DMS53 (cell line): ENCODE results near the gene SYNPO.

Source experiments
- DNase-seq: peaks from one replicate; lab custom pipeline; 2025; lab: John Stamatoyannopoulos, UW

SYNPO gene

DNA sequence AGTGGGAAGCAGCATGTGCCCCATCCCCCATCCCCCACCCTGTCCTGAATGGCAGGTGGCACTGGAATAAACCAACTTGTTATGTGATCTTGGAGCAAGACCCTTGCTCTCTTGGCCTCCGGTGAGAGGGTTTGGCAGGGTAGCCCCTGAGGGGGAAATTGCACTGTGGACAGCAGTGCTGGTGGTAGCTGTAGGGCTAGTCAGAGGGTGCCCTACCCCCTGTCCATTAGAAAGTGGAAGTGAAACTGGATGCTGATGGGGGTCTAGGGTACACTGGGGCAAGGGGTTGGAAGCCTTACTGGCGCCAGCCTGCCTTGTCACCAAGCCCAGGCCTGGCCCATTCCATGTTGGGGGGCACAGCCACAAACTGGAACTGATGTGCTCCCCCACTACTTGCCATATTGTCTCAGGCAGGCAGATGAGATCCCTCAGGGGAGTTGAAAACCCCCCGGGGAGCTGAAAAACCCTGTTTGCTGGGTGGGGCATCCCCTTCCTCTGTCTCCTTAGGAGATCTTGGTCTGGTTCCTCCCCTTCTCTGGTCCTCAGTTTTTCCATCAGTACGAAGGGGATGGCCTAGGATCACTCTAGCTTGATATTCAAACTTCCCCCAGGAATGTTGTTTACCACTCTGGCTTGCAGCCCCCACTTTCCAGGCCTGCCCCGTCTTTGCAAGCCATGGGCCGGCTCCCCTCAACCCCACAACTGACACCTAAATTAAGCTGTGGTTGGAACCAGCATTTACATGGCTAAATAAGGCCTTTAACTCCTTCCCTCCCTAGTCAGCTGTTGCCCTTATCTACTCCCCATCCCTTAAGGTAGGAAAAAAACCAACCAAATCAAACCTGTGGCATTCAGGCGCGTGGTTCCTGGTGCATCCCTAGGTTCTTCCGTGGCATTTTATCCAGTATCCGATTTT, 14.4 kb upstream of the SYNPO start:
- no peak for DNase-seq

- no peak for DNase-seq
Measured at GRCh38 chr5:150626853-150627276, 13.6 kb upstream of the SYNPO start.

DNA sequence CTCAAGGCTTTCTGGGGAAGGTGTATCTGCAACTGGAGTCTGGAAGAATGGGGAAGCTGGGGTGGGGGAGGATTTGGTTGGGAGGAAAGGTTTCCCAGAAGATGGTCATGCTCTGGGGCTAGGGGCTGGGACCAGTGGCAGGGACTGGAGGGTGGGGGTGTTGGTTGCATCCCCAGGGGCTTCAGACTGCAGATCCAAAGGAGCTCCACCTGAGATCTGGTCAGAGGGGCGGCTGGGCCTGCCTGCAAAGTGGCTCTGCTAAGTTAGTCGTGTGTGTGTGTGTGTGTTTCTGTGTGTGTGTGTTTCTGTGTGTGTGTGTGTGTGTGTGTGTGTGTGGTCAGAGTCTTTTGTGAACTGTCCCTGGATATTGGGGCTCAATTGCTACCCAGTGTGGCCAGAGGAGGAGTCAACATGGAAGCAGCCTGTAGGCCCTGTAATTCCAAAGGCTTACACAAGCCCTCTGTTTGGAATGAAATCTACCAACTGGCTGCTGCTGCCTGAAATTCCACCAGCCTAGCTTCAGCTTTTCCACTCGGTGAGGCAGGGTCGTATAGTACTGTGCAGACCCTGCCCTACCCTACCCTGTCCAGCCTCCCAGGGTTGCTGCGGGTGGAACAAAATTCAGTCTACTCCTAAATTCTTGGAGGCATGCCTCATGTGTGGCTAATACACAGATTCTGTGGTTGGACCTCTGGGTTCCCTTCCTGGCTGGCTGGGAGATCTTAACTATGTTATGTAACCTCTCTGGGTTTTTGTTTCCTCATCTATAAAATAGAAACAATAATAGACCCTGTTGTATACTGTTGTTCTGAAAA, 12.5 kb upstream of the SYNPO start:
- no peak for DNase-seq

DNA sequence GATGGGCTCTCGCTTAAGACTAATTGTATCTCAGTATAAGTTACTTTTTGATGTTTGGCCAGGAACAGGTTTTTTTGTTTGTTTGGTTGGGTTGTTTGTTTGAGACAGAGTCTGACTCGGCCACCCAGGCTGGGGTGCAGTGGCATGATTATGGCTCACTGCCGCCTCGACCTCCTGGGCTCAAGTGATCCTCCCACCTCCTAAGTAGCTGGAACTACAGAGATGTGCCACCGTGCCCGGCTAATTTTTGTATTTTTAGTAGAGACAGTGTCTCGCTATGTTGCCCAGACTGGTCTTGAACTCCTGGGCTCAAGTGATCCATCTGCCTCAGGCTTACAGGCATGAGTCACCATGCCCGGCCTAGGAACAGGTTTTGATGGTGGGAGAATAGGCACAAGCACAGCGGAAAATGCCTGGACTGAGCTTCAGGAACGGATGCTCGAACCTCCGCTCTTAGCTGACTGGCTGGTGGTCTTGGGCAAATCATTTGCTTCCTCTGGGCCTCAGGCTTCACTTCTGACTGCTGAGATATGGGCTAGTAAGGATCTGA, 11.4 kb upstream of the SYNPO start:
- DNase-seq, result peak; percentile 19

DNA sequence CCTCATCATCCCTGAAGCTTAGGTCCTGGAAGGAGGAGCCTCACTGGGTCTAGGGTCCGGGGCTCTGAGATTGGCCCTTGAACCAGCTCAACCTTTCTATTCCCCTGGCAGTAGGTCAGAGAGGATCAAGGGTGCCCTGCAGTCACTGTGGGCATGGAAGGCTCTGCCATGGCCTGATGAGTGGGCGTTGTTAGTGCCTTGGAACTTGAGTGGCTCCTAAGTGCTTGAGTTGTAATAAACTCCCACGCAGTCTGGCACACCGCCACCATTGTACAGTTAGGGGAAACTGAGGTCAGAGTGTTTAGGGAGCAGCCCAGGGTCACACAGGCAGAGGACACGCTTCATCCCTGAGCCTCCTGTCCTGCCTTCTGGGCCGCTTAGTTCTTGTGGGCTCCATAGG, 10.4 kb upstream of the SYNPO start:
- no peak for DNase-seq

GRCh38 chr5:150630461-150631325, 9.8 kb upstream of the SYNPO start:
- no peak for DNase-seq

DNA sequence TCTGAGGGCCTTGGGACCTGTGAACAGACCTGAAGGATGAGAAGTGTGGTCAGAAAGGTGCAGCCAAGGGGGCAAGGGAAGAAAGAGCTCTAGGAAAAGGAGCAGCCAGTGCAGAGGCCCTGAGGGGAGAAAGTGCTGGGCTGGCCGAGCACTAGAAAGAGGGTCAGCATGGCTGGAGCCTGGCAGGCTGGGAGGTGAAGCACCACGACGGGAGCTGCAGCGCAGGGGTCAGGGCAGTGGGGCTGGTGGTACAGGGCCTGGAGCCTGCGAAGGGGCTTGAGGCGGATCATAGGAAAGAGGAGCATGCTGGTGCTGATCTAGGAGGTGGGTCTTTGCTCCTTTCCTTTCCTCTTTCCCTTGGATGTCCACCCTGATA, 9.1 kb upstream of the SYNPO start:
- DNase-seq, result no peak

DNA sequence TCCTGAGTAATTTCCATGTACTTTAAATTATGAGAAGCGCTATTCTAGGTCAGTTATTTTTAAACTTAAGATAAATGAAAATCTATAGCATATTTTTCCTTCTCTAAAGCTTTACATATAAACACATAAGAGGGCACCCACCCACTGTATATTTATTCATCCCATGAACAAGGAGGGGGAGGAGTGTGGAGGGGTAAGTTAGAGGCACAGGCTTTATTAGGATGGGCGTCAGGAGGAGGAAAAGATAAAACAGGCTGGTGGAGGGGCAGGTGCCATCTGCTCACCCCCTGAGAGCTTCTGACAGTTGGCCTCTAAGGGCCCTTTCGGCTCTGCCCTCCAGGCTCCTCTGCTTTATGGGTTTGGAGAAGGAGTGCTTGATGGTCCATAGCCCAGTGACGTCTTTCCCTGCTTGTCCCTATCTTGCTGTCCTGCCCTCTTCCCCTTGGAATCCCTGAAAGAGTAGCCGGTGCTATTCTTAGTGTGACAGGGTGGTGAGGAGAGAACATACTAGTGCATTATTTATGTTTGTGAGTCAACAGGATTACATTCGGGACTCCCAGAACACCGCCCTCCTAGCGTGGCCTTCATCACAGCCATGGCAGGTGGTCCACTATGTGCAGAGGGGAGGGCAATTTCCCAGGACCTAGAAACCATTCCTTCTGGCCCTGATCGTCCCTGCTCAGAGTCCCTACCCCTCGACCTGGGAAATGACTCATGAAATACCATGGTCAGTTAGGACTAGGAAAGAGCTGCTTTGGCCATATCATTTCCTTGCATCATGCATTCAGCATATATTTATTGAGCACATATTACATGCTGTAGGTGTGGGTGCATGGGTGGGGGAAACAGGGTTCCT, 7.9 kb upstream of the SYNPO start:
- DNase-seq, result no peak

DNA sequence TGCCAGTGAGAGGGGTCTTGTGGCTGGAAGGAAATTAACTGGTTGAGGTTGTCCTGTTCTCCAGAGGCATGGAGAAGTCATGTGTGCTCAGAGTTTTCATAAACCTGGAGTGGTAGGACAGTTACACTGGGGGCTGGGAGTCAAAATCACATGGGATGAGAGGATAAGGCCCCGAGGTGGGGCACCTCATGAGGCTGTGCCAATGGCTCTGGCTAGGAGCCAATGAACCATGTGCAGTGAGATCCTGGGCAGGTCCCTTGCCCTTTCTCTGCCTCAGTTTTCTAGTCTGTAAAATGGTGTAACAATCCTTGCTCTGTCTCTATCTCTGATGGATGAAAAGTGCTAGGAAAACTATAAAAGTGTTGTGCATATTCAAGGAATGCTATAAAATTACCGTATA, 7.0 kb upstream of the SYNPO start:
- no peak for DNase-seq

DNA sequence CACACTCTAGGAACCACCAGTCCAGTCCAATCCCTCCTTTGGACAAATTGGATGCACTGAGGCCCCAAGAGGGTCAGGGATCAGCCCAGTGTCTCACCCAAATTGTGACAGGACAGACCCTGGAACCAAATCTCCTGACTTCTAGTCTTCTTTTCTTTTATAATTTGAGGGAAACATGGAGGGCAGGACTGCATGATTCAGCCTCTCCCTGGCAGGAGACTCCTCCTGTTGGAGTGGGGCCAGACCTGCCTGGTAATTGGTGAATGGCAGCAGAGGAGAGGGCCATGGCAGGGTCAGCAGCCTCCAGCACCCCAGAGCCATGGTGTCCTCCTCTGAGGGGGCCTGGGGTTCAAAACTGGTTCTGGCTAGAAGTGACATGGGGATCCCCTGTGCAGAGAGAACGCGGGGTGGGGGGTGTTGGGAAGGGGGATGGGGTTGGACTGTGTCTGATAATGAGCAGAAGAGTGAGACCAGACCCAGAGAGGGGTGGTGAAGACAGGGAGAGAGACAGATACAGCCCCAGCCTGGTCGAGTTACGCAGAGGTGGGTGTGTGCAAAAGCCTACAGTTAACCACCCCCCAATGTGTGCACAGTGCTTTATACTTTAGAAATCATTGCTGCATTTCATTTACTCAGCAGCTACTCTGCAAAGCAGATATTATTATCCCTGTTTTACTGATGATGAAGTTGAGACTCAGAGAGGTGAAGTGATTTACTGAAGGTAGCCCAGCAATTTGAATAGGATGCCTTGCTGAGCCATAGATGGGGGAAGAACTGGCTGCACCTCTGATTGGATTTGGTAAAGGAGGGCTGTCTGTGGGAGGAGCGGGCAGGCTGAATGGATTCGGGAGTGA, 3.8 kb upstream of the SYNPO start:
- peak; percentile 36 for DNase-seq

DNA sequence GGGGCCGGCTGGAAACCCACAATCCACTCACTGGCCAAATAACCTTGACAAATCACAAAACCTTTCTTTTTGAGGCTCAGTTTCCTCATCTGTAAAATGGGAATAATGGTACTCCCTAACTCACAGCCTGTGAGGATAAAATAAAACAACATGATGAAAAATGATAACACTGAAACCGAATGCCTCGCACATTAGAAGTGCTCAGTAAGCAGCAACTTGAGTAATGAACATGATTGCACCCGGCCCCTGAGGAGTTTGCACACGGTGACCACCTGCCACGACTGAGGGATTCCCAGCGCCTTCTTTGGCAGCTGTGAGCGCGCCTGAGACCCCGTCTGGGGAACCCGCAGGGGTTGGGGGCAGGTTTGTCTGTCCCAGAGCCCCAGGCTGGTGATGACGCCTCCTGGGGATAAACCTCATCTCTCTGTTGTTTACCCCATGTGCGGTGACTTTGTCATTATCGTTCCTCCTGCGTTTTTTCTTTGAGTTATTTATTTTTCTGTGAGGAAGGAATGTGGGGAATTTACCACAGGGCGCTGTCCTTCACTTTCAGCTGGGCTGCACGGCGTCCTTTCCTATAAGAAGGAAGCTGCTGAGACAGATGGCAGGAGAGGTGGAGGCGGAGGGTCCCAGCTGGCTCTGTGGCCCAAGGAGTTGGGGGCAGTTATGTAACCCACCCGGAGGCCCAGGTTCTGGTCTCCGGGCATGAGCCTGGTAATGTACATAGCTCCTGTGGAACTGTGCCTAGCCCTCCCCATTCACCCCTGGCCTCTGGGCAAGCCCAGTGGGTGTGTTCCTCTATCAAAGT, 3.0 kb upstream of the SYNPO start:
- DNase-seq, result peak; percentile 43

- no peak for DNase-seq
Measured at GRCh38 chr5:150638053-150638444, 2.4 kb upstream of the SYNPO start.

DNA sequence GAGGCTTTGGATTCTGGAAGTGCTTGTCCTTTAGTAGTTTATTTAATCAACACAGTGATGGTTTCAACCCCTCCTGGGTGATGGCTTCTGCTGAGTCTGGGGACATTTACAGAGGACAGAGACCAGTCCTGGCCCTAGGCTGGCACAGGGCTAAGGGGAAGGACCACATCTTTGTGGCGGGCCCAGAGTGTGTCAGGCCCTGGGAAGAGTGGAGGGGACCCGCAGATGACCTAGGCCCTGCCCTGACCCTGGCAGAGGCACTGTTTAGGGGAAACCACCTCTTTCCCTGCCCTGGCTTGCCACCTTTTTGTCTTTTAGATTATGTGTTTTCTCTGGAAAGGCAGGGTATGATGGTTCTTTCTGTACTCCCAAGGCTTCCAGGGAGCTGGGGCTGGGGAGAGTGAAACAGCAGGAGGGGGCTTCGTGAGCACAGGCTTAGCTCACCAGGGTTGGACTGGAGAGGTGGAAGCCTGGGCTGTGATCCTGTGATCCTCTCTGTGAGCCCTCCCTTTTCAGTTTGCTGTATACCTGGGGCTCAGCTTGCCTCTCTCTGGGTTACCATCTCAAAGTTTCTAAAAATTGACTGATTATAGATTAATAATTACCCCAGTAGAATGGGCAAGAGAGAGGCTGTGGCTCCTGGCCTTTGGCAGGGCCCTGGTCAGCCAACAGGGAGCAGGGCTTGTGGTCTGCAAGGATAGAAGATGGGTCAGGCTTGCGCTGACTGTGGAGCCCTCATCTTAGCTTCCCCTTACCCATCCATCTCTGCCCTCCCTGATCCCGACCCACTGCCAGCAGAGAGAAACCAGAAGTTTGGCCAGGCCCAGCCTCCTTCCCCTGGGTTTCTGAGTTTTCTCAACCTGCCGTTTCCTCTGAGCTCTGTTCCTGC, 1.7 kb upstream of the SYNPO start:
- no peak for DNase-seq

GRCh38 chr5:150639377-150639692, 1.1 kb upstream of the SYNPO start:
- no peak for DNase-seq

DNA sequence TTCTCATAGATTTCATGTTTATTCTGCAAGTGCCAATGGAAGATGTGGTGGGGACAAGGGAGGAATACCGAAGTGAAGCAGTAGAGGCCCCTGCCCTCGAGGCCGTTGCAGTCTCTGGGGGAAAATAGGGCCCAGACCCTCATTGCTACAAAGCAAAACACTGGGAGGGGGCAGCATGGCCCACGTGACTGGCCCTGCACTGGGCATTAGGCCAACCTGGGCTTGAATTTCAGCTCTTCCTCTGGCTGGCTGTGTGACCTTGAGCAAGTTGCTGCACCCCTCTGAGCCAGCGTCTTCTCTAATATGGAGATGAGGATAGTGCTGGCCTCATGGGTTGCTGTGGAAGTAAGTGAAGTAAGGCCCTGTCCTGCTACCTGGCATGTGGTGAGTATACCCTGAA, 709 bp upstream of the SYNPO start:
- DNase-seq, result no peak

- DNase-seq, result no peak
Measured at GRCh38 chr5:150641006-150641570, 628 bp downstream of the SYNPO start.

DNA sequence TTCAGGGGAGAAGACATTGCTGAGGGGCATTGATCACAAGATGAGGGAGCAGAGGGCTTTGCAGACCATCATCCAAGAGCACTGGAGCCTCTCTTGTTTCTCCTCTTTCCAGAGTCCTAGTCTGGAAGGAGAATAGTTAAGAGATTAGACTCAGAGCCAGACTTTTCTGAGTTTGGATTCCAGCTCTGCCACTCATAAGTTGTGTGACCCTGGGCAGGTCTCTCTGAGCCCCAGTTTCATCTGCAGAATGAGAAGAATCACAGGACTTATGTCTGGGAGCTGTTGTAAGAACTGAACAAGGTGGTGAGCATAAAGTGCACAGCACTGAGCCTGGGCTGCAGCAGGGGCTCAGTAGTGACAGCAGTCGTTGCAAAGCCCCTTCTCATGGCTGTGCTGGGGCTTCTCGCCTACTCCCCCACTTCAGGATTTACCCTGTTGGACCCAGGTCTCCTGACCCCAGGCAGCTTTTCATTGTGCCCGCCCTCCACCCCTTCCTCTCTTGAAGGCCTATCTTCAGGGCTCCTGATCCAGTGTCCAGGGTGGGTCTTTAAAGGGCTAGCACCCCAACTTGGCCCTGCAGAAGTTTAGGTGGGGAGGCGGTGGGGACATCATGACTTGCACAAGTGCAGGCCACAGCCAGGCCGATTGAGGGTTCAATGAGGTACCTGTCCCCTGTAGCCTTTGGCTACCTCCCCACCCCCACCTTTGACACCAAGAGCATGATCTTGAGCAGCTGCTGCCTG, 1.5 kb downstream of the SYNPO start:
- no peak for DNase-seq
